VCaP (cell line): Measurements from ENCODE around the gene ABCC5.
A peak's percentile ranks its signal among the peaks of the same experiment; 100 is the strongest.
"Not testable (repeated sequence)": the region's sequence is repeated elsewhere in the genome, so short reads cannot be mapped to it uniquely, and the experiment has no call there.

Experiments
- H3K27ac ChIP-seq: fragments of 450-650 bp; 2 replicates; pipeline ENCODE4 v1.5.1; 2017
- TF ChIP-seq, protein P1 (sequence below): fragments of 450-650 bp; conservative IDR thresholded peaks from 2 replicates; pipeline ENCODE4 v1.5.1; 2017; ENCODE audit warnings: mild to moderate bottlenecking, moderate library complexity

Gene ABCC5

DNA sequence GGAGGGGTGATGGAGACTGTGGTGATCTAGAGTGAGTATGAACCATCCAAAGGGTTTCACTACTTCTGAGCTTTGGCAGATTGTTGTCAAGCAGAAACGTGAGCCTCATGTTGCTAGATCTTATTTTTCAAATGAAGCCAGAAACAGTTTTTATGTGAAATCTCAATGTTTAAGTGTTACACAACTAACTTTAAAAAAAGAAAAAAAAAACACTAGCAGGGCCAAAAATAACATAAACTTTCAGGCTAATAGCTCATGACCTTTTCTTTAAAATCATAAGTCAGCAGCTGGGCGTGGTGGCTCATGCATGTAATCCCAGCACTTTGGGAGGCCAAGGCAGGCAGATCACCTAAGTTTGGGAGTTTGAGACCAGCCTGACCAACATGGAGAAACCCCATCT, 11.8 kb upstream of the ABCC5 start:
- TF ChIP-seq, protein P1, sequence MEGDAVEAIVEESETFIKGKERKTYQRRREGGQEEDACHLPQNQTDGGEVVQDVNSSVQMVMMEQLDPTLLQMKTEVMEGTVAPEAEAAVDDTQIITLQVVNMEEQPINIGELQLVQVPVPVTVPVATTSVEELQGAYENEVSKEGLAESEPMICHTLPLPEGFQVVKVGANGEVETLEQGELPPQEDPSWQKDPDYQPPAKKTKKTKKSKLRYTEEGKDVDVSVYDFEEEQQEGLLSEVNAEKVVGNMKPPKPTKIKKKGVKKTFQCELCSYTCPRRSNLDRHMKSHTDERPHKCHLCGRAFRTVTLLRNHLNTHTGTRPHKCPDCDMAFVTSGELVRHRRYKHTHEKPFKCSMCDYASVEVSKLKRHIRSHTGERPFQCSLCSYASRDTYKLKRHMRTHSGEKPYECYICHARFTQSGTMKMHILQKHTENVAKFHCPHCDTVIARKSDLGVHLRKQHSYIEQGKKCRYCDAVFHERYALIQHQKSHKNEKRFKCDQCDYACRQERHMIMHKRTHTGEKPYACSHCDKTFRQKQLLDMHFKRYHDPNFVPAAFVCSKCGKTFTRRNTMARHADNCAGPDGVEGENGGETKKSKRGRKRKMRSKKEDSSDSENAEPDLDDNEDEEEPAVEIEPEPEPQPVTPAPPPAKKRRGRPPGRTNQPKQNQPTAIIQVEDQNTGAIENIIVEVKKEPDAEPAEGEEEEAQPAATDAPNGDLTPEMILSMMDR: no peak
- H3K27ac ChIP-seq: no peak overlapping the region

DNA sequence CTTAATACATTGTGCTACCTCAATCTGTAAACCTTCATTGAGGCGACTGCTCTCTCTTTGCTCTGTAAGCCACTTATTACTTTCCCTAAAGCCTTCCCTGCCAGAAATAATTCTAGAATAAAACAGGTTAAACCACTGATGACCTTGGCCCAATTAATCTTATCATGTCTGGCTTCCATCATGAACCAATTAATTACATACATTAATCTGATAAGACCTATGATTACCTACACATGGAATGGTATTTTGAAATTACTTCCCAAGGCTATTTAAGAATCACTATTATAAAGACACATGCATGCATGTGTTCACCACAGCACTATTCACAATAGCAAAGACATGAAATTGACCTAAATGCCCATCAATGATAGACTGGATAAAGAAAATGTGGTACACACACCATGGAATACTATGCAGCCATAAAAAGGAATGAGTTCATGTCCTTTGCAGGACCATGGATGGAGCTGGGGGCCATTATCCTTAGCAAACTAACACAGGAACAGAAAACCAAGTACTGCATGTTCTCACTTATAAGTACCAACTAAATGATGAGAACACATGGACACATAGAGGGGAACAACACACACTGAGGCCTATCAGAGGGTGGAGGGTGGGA, 10.7 kb upstream of the ABCC5 start:
- H3K27ac ChIP-seq: not testable (repeated sequence)

DNA sequence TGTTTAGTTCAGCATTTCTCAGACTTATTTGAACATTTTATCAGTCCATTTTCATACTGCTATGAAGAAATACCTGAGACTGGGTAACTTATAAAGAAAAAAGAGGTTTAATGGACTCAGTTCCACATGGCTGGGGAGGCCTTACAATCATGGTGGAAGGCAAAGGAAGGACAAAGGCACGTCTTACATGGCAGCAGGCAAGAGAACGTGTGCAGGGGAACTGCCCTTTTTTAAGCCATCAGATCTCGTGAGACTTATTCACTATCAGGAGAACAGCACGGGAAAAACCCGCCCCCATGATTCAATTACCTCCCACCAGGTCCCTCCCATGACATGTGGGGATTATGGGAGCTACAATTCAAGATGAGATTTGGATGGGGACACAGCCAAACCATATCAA, 7.6 kb upstream of the ABCC5 start:
- H3K27ac ChIP-seq: not testable (repeated sequence)

DNA sequence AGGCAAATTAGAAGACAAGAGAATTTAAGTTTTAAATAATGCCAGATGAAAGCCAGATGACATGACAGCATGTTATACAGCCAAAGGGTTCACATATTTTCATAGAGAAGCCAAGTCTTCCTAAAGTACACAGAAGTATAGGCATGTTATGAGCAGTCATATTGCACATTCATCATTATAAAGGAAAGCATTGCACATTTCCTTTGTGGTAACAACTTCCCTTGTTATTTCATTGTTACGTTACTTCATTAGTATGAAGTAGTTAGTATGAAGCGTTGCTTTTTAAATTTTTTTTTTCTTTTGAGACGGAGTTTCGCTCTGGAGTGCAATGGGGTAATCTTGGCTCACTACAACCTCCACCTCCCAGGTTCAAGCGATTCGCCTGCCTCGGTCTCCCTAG, 4.6 kb upstream of the ABCC5 start:
- TF ChIP-seq, protein P1: no peak
- no peak overlapping the region for H3K27ac ChIP-seq

DNA sequence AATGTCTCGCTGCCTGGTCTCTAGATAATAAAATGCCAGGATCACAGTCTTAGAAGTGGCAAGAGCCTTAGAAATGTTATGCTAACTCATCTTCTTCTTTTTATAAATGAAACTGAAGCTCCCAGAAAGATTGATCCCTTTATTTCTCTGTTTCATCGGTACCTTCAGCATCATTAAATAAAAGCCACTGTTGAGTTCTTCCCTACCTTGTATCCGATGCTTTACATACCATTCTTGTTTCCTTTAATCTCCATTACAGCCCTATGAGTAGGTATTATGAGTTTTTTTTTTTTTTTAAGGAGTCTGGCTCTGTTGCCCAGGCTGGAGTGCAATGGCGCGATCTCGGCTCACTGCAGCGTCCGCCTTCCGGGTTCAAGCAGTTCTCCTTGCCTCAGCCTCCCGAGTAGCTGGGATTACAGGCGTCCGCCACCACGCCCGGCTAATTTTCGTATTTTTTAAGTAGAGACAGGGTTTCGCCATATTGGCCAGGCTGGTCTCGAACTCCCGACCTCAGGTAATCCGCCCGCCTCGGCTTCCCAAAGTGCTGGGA, 815 bp upstream of the ABCC5 start:
- TF ChIP-seq, protein P1: no peak
- H3K27ac ChIP-seq: peak overlapping the region; percentile 83

DNA sequence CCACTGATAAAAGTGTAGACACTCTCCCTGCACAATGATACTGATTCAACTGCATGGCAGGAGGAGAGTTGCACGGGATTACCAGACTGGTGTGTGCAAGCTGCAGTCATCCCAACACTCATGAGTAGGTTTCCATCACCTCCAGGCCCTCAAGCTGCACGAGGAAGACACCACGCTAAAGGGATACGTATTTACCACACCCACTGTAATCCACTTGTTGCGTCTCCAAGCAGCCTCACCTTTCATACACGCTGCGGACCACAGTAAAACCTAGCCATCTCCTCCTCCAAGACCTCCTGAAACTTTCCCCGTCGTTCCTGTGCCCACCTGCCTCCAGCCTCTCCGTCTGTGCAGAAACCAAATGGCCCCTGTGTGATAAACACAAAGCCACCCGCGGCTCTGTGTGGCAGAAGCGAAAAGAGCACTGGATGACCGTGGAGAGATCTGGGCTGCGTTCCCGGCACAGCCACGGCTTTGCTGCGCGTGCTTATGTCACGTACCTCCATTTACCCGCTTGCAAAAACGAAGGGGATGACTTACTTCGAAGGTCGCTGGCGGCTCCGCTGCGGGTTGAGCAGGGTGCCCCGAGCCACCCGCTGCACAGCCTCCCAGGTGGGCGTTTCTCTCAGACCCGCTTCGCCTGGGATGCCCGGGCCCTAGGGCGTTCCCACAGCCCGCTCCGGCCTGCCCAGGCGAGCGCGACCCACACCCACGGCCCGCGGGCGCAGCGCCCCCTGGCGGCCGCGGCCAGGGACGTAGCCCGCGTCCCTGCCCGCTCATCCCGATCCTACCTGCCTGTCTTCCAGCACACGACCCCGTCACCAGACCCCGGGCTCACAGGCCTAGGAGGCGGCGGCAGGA, 643 bp downstream of the ABCC5 start:
- peak overlapping the region; percentile 83 for H3K27ac ChIP-seq

DNA sequence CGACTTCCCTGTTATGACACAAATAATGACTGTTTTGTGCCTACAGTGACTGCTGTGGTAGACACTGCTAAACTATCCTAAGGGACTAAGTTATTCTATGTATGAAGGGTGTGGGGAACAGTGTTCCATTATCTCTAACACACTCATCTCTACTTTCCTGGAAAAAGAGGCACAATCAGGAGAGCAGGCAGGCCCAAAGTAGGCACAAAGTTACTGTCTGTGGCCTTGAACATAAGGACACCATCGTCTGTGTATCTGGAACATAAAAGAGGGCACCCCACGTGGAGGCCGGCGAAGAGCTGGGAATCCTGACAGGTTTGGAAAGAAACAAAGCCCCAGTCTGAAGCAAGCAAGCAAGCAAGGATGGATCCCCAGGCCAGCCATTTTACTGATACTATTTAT, 1.5 kb downstream of the ABCC5 start:
- H3K27ac ChIP-seq: peak overlapping the region; percentile 83; the same call in 1 of the 2 replicates
- TF ChIP-seq, protein P1: no peak

More for the DNA sequence above, 643 bp downstream of the ABCC5 start:
- TF ChIP-seq, protein P1: peak; percentile 96

DNA sequence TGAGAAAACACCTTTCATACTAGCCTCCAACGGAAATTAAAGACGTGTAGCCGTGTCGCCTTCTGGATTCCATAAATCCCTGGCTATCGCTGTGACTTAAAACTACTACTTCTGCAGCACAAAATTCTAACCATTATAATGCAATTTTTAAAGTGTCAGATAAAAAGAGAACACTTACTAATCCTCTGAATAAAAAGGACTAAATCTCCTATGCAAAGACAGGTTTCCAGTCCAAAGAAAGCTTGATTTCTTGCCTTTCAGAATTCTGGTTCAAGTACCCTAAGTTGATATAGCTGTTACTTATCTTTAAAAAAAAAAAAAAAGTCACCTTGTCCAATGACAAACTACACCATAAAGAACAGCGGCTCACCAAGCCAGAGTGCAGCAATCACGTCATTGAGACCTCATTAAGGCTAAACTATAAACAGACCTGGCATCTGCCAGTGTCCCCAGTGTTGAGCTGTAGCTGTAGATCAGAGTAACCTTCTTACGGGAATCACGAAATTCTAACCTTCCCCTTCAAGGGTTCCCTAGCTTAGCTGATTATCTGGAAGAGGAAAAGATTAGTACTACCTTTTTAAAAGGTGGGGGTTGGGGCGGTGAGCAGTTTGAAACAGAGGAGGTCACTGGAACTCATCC, 2.2 kb downstream of the ABCC5 start:
- TF ChIP-seq, protein P1: no peak
- peak overlapping the region; percentile 83; the same call in 1 of the 2 replicates for H3K27ac ChIP-seq
